Astrocyte of the spinal cord (primary cell): ENCODE results near the gene SSC5D.

Experiments
- DNase-seq: peaks from one replicate; pipeline ENCODE4 v3.0.0; 2011; ENCODE audit warnings: low read depth, low spot score
- H3K4me3 ChIP-seq: 2 replicates; pipeline ENCODE4 v1.5.1; 2011; ENCODE audit warnings: low read depth, mild to moderate bottlenecking, low read length, moderate library complexity
- CTCF ChIP-seq: IDR thresholded peaks from 2 replicates; pipeline ENCODE4 v1.5.1; 2012; ENCODE audit warnings: low read depth, mild to moderate bottlenecking, low read length, inconsistent platforms
- in situ Hi-C: cut with HindIII; loops from 2 replicates; pipeline ENCODE4 v1.10.0; 2017; ENCODE audit warnings: low sequenced_read_pairs

Gene SSC5D

DNA sequence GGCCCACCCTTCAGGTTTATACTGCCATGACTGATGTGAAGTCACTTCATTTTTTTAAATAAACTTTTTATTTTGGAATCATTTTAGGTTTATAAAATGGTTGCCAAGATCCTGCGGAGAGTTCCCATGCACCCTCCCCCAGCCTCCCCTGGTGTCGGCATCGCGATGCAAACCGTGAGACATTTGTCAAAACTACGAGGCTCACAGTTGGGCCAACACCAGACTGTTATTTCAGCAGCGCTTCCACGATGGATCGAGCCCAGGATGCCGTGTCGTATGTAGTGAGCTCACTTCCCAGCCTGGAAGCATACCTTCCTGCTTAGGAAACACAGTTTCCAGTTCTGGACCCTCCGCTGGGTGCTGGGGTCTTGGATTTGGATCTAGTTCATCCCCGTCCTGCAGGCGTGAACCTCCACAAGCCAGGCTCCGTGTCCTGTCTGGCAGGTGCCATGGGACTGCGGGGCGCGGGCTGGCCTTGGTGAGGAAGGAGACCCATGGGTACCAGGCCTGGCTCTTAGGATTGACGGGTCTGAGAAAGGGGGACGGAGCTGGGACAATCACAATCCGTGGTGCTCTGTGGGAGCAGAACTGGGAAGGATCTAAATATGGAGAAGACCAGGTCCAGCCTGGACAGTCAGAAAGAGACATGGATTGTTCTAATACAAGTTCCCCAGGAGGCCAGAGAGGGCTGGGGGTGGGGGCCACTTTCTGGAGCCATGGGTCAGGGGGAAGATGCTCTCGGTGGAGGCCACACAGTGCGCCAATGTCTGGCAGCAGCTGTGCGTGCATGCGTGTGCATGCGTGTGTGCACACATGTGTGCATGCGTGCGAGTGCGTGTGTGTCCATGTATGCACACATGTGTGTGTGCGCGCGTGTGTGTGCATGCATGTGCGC lies 51.1 kb downstream of the SSC5D start:
- in situ Hi-C loops, result no loop called here
- no peak overlapping the region for H3K4me3 ChIP-seq
- no peak for DNase-seq
- no peak for TF ChIP-seq CTCF

GRCh38 chr19:55540619-55541018 lies 52.4 kb downstream of the SSC5D start:
- in situ Hi-C loops, result no loop called here
- no peak for DNase-seq
- H3K4me3 ChIP-seq, result no peak overlapping the region
- no peak for TF ChIP-seq CTCF

- no peak for DNase-seq
- in situ Hi-C loops, result no loop called here
- no peak overlapping the region for H3K4me3 ChIP-seq
- TF ChIP-seq CTCF, result no peak
These were observed 52.9 kb downstream of the SSC5D start for GRCh38 chr19:55541091-55541490.

DNA sequence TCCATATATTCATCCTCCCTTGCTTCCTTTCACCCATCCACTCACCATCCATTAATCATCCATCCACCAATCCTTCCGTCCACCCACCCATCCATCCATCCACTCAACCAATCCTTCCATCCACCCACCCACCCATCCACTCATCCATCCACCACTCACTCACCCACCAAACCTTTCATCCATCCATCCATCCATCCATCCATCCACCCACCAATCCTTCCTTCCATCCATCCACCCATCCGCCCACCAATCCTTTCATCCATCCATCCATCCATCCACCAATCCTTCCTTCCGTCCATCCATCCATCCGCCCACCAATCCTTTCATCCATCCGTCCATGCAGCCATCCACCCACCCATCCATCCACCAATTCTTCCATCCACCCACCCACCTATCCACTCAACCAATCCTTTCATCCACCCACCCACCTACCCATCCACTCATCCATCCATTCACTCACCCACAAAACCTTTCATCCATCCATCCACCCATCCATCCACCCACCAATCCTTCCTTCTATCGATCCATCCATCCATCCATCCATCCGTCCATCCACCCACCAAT lies 54.1 kb downstream of the SSC5D start:
- TF ChIP-seq CTCF, result no peak
- no peak overlapping the region for H3K4me3 ChIP-seq
- DNase-seq, result no peak
- in situ Hi-C loops, result no loop called here

DNA sequence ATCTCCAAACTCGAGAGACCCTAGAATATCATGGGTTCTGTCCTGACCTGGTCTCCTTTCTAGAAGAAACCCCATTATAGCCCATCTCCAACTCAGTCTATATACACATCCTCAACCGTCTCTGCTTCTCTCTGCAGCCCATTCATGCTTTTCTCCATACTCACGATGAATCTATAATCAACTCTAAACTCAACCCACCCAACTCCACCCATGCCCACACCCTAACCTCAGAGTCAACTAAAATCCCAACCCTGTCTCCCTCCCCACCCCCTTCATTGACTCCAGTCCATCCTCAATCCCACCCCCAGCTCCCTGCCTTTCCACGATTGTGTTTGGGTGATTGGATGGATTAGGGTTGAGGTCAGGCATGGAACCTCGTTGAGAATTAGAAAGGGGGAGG lies 55.3 kb downstream of the SSC5D start:
- no peak for DNase-seq
- in situ Hi-C loops, result no loop called here
- H3K4me3 ChIP-seq, result no peak overlapping the region
- TF ChIP-seq CTCF, result no peak

DNA sequence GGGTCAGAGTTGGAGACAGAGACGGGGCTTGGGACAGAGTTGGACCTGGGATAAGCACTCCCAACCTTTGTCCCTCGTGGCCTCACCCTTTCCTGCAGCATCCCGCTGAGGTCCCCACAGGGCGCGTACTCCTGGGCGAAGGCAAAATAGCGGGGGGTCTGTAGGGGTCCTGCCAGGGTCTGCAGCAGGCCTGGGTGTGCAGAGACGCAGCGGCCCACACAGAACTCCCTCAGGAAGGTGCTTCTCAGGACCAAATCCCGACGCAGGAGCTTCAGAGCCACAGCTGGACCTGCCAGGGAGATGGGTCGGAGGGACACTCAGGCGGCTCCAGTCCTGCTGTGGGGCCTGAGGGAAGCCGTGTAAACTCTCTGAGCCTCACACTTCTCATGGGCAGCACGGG lies 55.8 kb downstream of the SSC5D start:
- no peak for TF ChIP-seq CTCF
- DNase-seq, result no peak
- in situ Hi-C loops, result no loop called here
- H3K4me3 ChIP-seq, result no peak overlapping the region
